HG02938 (cell line): ENCODE measurements around the gene GLIPR1L1.
"Not testable (repeated sequence)": the region's sequence is repeated elsewhere in the genome, so short reads cannot be mapped to it uniquely, and the experiment has no call there.

ENCODE experiments used
- ATAC-seq: cut with Tn5 transposase; IDR thresholded peaks from one replicate; pipeline ENCODE4 v1.9.1; 2021; ENCODE audit warnings: mild to moderate bottlenecking, moderate library complexity; ENCODE audit not compliant: unreplicated experiment

Gene GLIPR1L1, protein sequence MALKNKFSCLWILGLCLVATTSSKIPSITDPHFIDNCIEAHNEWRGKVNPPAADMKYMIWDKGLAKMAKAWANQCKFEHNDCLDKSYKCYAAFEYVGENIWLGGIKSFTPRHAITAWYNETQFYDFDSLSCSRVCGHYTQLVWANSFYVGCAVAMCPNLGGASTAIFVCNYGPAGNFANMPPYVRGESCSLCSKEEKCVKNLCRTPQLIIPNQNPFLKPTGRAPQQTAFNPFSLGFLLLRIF

GRCh38 chr12:75334384-75335030, at the start of gene GLIPR1L1:
GLIPR1L1 (plus strand) TSS chr12:75334670; CDS start chr12:75334729, 59 bp downstream.
- peak; percentile 63 for ATAC-seq

DNA sequence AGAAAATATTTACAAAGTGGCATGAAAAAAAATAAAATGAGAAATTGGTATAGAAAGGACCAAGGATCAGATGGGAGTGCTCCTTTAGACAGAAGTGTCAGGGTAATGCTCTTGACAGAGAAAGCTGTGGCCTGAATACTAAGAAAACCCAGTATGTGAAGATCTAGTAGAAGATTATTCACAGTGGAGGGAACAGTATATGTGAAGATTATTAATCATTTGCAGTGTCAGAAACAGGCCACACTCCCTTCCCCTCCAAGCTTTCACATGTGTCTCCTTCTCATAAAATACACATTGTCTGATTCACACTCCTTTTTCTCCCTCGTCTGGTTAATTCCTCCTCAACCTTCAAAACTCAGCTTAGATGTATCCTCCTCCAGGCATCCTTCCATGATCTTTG, 45.6 kb upstream of the GLIPR1L1 start:
- no peak for ATAC-seq

- ATAC-seq, result no peak
Observed at GRCh38 chr12:75289753-75290152, 44.7 kb upstream of the GLIPR1L1 start.

DNA sequence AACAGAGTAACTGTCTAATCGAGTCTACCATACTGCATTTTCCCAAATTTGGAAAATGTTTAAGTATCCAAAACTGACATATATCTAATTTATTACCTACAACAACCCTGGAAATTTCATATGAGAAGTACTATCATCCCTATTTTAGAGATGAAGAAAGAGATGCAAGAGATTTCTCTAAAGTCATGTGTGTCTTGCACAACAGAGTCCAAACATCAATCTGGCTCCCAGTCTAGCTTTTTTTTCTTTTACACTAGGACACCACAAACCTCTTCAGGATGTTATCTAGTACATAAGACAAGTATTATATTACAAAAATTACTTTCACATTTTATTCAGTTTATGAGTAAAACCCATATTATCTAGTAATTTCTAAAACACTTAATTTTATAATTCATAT, 43.5 kb upstream of the GLIPR1L1 start:
- no peak for ATAC-seq

DNA sequence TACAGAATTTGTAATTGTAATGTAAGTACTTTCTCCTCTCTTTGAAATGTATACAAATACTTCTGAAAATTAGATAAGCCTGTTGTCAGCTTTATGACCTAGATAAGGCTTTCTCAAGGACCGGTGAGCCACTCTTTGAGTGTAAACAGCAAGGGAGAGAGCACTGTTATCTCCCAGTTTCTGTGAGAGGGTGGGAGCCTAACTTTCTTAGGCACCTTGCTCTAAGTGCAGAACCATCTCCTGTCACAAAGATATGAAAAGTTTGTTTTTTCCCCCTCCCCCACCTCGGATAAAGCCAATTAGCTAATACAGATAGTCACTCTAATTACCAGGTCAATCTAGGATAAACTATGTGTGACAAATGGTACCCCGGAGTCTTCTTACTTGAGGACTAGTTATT, 40.1 kb upstream of the GLIPR1L1 start:
- no peak for ATAC-seq

GRCh38 chr12:75294797-75295196, 39.7 kb upstream of the GLIPR1L1 start:
- ATAC-seq, result no peak

GRCh38 chr12:75302225-75302624, 32.2 kb upstream of the GLIPR1L1 start:
- ATAC-seq, result no peak

DNA sequence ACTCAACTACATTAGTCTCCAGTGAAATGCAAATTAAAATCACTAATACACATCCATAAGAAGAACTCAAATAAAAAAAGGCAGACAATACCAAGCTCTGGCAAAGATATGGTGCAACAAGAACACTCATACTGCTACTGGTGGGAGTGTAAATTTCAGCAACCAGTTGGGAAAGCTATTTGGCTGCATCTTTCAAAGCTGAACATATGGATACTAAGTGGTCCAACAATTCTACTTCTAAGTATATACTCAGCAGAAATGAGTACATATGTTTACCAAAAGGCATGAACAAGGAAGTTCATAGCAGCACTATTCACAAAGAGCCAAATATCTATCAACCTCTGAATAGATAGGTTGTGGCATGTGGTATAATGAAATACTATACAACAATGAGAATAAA, 31.7 kb upstream of the GLIPR1L1 start:
- ATAC-seq, result no peak

DNA sequence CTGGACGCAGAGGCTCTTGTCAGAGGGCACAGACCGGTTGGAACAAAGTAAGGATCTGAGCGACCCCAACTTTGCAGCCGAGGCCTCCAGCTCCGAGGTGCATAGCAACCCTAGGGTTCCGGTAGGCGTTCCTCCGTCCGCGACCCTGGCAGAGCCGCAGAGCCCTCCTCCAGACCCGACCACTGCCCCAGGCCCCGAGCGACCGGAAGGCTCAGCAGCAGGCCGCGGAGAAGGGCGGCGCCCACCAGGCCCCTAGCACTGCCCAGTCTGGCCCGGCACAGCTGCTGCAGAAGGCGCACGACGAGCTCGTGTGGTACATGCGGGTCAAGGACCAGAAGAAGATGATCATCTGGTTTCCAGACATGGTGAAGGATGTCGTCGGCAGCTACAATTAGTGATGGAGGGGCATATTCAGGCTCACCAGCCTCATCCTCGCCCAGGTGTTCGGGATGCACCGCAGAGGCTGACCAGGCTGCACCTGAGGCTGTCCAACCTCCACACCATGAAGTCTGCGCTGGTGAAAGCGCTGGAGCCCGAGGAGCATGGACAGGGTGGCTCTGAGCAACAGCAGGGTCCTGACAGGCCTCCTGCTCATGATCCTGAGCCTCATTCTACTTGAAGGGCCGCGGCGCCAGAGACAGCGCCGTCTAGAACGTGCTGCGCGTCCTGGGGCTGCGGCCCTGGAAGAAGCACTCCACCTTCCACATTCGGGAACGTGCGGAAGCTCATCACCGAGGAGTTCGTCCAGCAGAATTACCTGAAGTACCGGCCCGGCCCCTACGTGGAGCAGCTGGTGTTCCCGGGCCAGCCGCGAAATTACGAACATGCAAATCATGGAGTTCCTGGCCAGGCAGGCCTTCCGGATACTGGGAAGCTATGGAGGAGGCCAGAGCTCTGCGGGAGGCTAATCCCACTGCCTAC, 28.8 kb upstream of the GLIPR1L1 start:
- ATAC-seq, result no peak

DNA sequence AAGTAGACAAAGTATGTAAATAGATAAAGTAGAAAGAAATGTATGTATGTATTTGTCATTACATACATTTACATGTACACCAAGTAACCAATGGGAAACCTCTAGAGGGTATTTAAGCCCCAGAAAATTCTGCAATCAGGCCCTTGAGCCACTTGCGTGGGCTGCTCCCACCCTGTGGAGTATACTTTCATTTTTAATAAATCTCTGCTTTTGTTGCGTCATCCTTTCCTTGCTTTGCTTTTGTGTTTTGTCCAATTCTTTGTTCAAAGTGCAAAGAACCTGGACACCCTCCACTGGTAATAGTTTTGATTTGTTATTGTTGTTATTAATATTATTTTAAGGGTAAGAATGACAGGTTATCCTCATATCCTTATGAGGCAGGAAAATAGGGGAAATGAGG, 26.2 kb upstream of the GLIPR1L1 start:
- ATAC-seq, result no peak

DNA sequence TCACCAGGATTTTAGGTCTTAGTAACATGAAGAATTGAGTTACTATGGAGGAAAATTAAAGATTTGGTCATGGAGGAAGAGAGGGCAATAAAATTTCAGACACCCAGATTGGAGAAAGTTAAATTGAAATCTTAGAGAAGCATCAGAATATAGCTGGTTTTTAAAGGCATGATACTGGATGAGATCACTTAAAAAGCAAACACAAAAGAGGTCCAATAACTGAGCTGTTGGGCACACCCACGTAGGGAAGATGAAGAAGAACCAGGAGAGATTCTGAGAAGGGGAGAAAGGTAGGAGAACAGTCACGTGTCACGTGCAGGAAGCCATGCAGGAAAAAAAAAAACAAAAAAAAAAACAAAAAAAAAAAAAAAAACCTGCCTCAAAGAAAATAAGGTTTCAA, 23.1 kb upstream of the GLIPR1L1 start:
- no peak for ATAC-seq

- ATAC-seq, result no peak
Observed at GRCh38 chr12:75315518-75315917, 19.0 kb upstream of the GLIPR1L1 start.

GRCh38 chr12:75317784-75318183, 16.7 kb upstream of the GLIPR1L1 start:
- no peak for ATAC-seq

DNA sequence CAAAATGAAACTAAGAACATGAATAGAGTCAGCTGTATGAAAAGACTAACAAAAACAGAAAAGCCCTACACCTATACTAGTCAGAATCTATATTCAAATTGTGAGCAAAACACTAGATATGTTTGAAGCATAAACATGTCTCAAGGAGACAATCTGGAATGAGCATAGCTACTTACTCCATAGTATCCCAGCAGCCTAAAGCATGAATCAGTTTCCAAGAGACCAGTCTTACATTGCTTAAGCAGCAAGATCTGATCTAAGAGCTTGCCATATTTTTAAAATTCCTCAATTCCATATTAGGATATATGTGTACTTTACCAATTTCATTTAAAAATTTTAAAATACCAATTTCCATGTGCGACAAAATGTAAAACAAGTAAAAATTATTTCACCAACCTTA, 12.0 kb upstream of the GLIPR1L1 start:
- no peak for ATAC-seq

DNA sequence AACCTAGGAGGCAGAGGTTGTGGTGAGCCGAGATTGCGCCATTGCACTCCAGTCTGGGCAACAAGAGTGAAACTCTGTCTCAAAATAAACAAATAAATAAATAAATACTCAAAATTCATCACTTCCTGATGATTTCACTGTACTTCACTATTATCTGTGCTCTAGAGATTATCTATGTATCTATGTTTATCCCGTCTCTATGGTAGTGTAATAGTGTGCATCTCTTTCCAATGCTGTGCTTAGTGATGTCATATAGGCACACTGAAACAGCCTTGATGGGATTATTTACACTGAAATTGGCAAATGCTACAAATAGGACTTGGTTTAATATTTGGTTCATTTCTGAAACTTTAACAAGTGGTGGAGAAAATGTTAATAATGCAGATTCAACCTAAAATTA, 10.8 kb upstream of the GLIPR1L1 start:
- ATAC-seq, result no peak

DNA sequence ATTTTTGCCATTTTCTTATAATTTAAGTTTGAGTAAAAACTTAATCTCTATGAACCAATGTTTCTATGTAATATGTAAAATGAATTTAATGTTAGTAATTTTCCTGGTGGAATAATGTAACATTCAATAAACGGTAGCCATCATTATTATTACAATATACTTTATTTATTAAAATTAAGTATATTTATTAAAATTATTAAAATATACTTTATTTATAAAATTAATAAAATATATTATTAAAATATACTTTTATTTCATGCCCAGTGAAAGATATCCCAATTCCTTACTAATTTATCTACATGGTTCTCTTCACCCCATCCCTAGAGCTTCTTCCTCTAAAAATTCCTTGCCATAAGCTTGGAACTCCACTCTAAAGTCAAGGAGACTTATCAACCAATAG, 6.8 kb upstream of the GLIPR1L1 start:
- ATAC-seq, result no peak

DNA sequence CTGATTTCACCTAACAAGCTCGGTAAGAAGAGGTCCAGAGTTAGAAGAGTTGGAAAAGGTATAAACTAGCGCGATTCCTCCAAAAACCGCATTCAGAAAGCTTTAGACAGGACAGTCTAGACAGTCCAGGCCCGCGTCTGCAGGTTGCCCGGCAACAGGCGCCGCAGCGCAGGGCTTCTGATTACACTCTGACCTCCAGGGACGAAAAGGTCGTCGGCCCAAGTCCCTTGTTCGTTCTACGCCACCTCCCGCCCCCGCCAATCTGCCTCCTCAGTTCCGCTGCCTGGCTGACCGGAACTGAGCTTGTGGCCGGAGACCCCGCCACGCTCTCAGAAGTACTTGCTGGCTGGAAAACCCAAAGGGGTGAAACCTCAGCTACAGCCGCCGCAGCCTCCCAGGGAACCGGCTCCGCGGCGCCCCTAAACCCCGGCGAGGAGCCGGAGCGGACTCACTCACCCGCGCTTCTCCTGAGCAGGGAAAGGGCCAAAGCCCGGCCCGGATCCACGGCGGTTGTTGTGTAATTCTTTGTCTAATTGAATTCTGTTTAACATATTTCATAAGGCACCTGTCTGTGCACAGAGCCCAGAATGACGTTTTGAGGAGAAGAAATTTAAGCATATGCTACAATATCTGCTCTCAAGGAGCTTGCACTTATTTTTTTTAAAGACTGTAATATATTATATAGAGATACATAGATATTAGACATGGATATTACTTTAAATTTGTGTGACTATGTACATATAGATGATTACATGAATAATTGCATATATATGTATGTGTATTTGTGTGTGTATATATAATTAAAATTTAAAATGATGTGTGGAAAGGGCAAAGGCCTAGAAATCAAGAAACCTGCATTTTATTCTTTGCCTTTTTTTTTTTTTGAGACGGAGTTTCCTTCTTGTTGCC, 4.3 kb upstream of the GLIPR1L1 start, which contains the start of gene CAPS2:
Gene CAPS2 (minus strand): TSS at position 407 of the 909 bp plus-strand sequence. CDS start 3,826 bp downstream, outside the sequence.
- ATAC-seq, result peak; percentile 76

DNA sequence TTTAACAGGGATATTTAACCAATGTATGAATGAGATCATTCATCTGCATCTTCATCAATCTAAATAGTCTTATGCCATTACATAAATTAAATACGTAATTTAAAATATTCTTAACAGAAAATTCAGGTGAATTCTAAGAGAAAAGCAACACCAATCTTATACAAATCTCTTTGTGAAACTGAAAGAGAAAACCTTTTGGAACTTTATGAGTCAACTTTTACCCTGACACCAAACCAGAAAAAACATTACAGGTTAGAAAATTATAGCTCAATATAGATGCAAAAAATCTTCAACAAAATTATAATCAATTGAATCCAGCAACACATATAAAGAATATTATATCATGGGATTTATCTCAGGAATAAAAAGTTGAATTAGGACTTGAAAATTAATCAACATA, 3.4 kb downstream of the GLIPR1L1 start:
- peak; percentile 56 for ATAC-seq

- ATAC-seq, result no peak
Observed at GRCh38 chr12:75341873-75342272, 7.4 kb downstream of the GLIPR1L1 start.

GRCh38 chr12:75345531-75345930, 11.1 kb downstream of the GLIPR1L1 start:
- no peak for ATAC-seq

DNA sequence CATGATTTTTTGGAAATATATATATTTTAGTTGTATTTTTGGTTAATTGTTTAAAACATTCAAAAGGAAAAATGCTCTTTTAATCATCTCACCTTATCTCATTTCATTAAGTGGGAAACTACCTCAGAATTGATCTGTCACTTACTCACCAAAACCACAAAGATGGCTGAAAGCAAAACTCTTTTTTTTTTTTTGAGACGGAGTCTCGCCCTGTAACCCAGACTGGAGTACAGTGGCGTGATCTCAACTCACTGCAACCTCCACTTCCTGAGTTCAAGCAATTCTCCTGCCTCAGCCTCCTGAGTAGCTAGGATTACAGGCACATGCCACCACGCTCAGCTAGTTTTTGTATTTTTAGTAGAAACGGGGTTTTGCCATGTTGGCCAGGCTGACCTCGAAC, 11.7 kb downstream of the GLIPR1L1 start:
- not testable (repeated sequence) for ATAC-seq
